ENCODE data around the gene CCDC43.
"Not testable (repeated sequence)": the region's sequence is repeated elsewhere in the genome, so short reads cannot be mapped to it uniquely, and the experiment has no call there.

The CCDC43 gene

GRCh38 chr17:44689477-44690217, at the start of gene CCDC43:
Gene CCDC43 (minus strand): TSS chr17:44689776. CDS start chr17:44689753, 23 bp downstream.
- DNase-seq, result peak; percentile 11

GRCh38 chr17:44738214-44738906, 48.8 kb upstream of the CCDC43 start:
- DNase-seq, result no peak

- no peak for DNase-seq
These were observed 47.1 kb upstream of the CCDC43 start for GRCh38 chr17:44736551-44737240.

GRCh38 chr17:44734272-44734671, 44.7 kb upstream of the CCDC43 start:
- DNase-seq, result no peak

GRCh38 chr17:44733753-44734152, 44.2 kb upstream of the CCDC43 start:
- no peak for DNase-seq

GRCh38 chr17:44726121-44726520, 36.5 kb upstream of the CCDC43 start:
- DNase-seq, result not testable (repeated sequence)

GRCh38 chr17:44722254-44722653, 32.7 kb upstream of the CCDC43 start:
- DNase-seq, result no peak

- no peak for DNase-seq
These were observed 29.9 kb upstream of the CCDC43 start for GRCh38 chr17:44719444-44719843.

GRCh38 chr17:44708401-44709263, 19.1 kb upstream of the CCDC43 start, which contains the start of gene DBF4B:
Gene DBF4B (plus strand): TSS chr17:44708665. CDS start chr17:44708821, 156 bp downstream.
- peak; percentile 75 for DNase-seq

GRCh38 chr17:44707755-44708400, 18.3 kb upstream of the CCDC43 start:
- DNase-seq, result no peak

- DNase-seq, result not testable (repeated sequence)
These were observed 10.7 kb upstream of the CCDC43 start for GRCh38 chr17:44700288-44700687.

GRCh38 chr17:44693609-44694008, 4.0 kb upstream of the CCDC43 start:
- no peak for DNase-seq

GRCh38 chr17:44690746-44691306, 1.2 kb upstream of the CCDC43 start:
- not testable (repeated sequence) for DNase-seq

GRCh38 chr17:44688675-44689476, 700 bp downstream of the CCDC43 start:
- DNase-seq, result no peak

GRCh38 chr17:44688200-44688599, 1.4 kb downstream of the CCDC43 start:
- no peak for DNase-seq

- no peak for DNase-seq
These were observed 1.8 kb downstream of the CCDC43 start for GRCh38 chr17:44687756-44688155.

GRCh38 chr17:44683303-44683702, 6.3 kb downstream of the CCDC43 start:
- DNase-seq, result not testable (repeated sequence)

- no peak for DNase-seq
These were observed 12.4 kb downstream of the CCDC43 start for GRCh38 chr17:44677136-44677535.

GRCh38 chr17:44673893-44674292, 15.7 kb downstream of the CCDC43 start:
- no peak for DNase-seq

GRCh38 chr17:44672479-44673093, 17.0 kb downstream of the CCDC43 start:
- DNase-seq, result no peak
